Liver (tissue), 9 donors: Measurements from ENCODE around the gene SOX8. TPM values are rescaled to one million over a fixed set of nuclear protein-coding genes. Genes with fewer than 3 reads are reported as not detected.

ENCODE experiments used
- DNase-seq: peaks from one replicate; pipeline ENCODE4 v3.0.0-alpha.2; 2017; ENCODE audit warnings: low spot score
- H3K27ac ChIP-seq, 2 donors: one replicate each; pipeline ENCODE4 v1.7.0; 2013; ENCODE audit warnings: inconsistent platforms in 2 of 2, low read length in 2 of 2, control low read depth in 1 of 2, low read depth in 1 of 2, mild to moderate bottlenecking in 1 of 2
- H3K27me3 ChIP-seq, 4 donors: one replicate each; pipeline versions ENCODE4 v1.6.1 to v1.7.0; 2013; ENCODE audit warnings: low read length in 3 of 4, inconsistent platforms in 1 of 4, mild to moderate bottlenecking in 1 of 4, moderate library complexity in 1 of 4; ENCODE audit not compliant: control insufficient read depth in 4 of 4, insufficient read depth in 4 of 4
- H3K36me3 ChIP-seq, 4 donors: one replicate each; pipeline versions ENCODE4 v1.6.1 to v1.7.0; 2013; ENCODE audit warnings: low read length in 3 of 4, mild to moderate bottlenecking in 3 of 4, low read depth in 1 of 4, moderate library complexity in 1 of 4; ENCODE audit not compliant: control insufficient read depth in 4 of 4, insufficient read depth in 3 of 4
- H3K4me1 ChIP-seq, 4 donors: one replicate each; pipeline versions ENCODE4 v1.6.1 to v1.7.0; 2013; ENCODE audit warnings: low read length in 3 of 4, mild to moderate bottlenecking in 3 of 4, moderate library complexity in 1 of 4; ENCODE audit not compliant: control insufficient read depth in 4 of 4, insufficient read depth in 4 of 4
- H3K4me3 ChIP-seq, 3 donors: one replicate each; pipeline versions ENCODE4 v1.6.1 to v1.7.0; 2013; ENCODE audit warnings: low read length in 3 of 3, control low read depth in 1 of 3, low read depth in 1 of 3, mild to moderate bottlenecking in 1 of 3
- H3K9ac ChIP-seq, 2 donors: one replicate each; pipeline ENCODE4 v1.7.0; 2013; ENCODE audit warnings: low read length in 2 of 2, mild to moderate bottlenecking in 2 of 2, moderate library complexity in 2 of 2, control low read depth in 1 of 2, low read depth in 1 of 2
- H3K9me3 ChIP-seq, 4 donors: one replicate each; pipeline versions ENCODE4 v1.6.1 to v1.7.0; 2013; ENCODE audit warnings: low read length in 3 of 4; ENCODE audit not compliant: control insufficient read depth in 4 of 4
- EGR1 ChIP-seq, 2 donors: IDR thresholded peaks; 2 replicates each; pipeline ENCODE4 v1.6.1; 2016 to 2018; ENCODE audit warnings: antibody characterized with exemption in 2 of 2, low read depth in 2 of 2
- FOXA1 ChIP-seq: IDR thresholded peaks from 2 replicates; pipeline ENCODE4 v1.6.1; 2016; ENCODE audit warnings: antibody characterized with exemption
- FOXA2 ChIP-seq: IDR thresholded peaks from 2 replicates; pipeline ENCODE4 v1.6.1; 2016; ENCODE audit warnings: antibody characterized with exemption
- GABPA ChIP-seq, 2 donors: IDR thresholded peaks in 1 of 2; conservative IDR thresholded peaks in 1 of 2; 2 replicates each; pipeline ENCODE4 v1.6.1; 2016; ENCODE audit warnings: antibody characterized with exemption in 2 of 2, mild to moderate bottlenecking in 1 of 2, moderate library complexity in 1 of 2
- HNF4A ChIP-seq, 2 donors: conservative IDR thresholded peaks; 2 replicates each; pipeline ENCODE4 v1.6.1; 2016; ENCODE audit warnings: antibody characterized with exemption in 2 of 2, mild to moderate bottlenecking in 2 of 2
- HNF4G ChIP-seq: IDR thresholded peaks from 2 replicates; pipeline ENCODE4 v1.6.1; 2016; ENCODE audit warnings: antibody characterized with exemption
- JUND ChIP-seq, 2 donors: IDR thresholded peaks; 2 replicates each; pipeline ENCODE4 v1.6.1; 2016; ENCODE audit warnings: antibody characterized with exemption in 2 of 2
- NR2F2 ChIP-seq: IDR thresholded peaks from 2 replicates; pipeline ENCODE4 v1.6.1; 2016; ENCODE audit warnings: antibody characterized with exemption
- RAD21 ChIP-seq, 2 donors: IDR thresholded peaks; 2 replicates each; pipeline ENCODE4 v1.6.1; 2016; ENCODE audit warnings: antibody characterized with exemption in 2 of 2, mild to moderate bottlenecking in 2 of 2
- RXRA ChIP-seq, 2 donors: IDR thresholded peaks; 2 replicates each; pipeline ENCODE4 v1.6.1; 2017 to 2018; ENCODE audit warnings: antibody characterized with exemption in 2 of 2, mild to moderate bottlenecking in 1 of 2
- SP1 ChIP-seq: IDR thresholded peaks from 2 replicates; pipeline ENCODE4 v1.6.1; 2018; ENCODE audit warnings: antibody characterized with exemption, mild to moderate bottlenecking
- TAF1 ChIP-seq: conservative IDR thresholded peaks from 2 replicates; pipeline ENCODE4 v1.6.1; 2016; ENCODE audit warnings: antibody characterized with exemption, mild to moderate bottlenecking
- YY1 ChIP-seq: IDR thresholded peaks from 2 replicates; pipeline ENCODE4 v1.6.1; 2016; ENCODE audit warnings: antibody characterized with exemption, mild to moderate bottlenecking
- WGBS: extraction: QIAGEN DNeasy Blood & Tissue Kit; methylation state at CpG from one replicate; pipeline ENCODE4 v1.1.7; 2013; 5-methylcytosine and 5-hydroxymethylcytosine counted together
- polyA plus RNA-seq, 2 donors: library from polyadenylated mRNA; stranded (reverse) in 1 of 2; unstranded in 1 of 2; fragments of 200-250 nt in 1 of 2; fragments of >200 nt in 1 of 2; fragmentation: Nextera tagmentation in 1 of 2; extraction: Ambion mirVana in 1 of 2; gene quantifications; one replicate each; pipeline versions ENCODE4 v1.2.1 to v1.2.3, GENCODE V29; 2013 to 2015
- total RNA-seq, 2 donors: library from RNA; depleted of rRNA; stranded (reverse); fragments of >200 nt; gene quantifications; one replicate each; pipeline ENCODE4 v1.2.3, GENCODE V29; 2014
- TF ChIP-seq, protein P1 (sequence below): IDR thresholded peaks from 2 replicates; pipeline ENCODE4 v1.6.1; 2016; ENCODE audit warnings: antibody characterized with exemption, mild to moderate bottlenecking
- TF ChIP-seq, protein P2 (sequence below): fragments of 150-350 bp; IDR thresholded peaks from 2 replicates; pipeline ENCODE4 v1.5.1; 2017; ENCODE audit warnings: improper control_type of control experiment, low read depth, low read length; ENCODE audit not compliant: missing input control
- TF ChIP-seq, protein P3 (sequence below): IDR thresholded peaks from 2 replicates; pipeline ENCODE4 v1.6.1; 2016; ENCODE audit warnings: antibody characterized with exemption
- TF ChIP-seq, protein P4 (sequence below): IDR thresholded peaks from 2 replicates; pipeline ENCODE4 v1.6.1; 2016; ENCODE audit warnings: antibody characterized with exemption
- TF ChIP-seq, protein P5 (sequence below): IDR thresholded peaks from 2 replicates; pipeline ENCODE4 v1.6.1; 2016; ENCODE audit warnings: antibody characterized with exemption
- donor health status: healthy.
- donor health status: healthy.
- donor health status: healthy.
- donor health status: healthy.
- donor health status: healthy.

Gene SOX8
- total and polyA plus RNA-seq, 4 donors: 0.05 to 0.33 (median 0.17) TPM; not detected in 1

DNA sequence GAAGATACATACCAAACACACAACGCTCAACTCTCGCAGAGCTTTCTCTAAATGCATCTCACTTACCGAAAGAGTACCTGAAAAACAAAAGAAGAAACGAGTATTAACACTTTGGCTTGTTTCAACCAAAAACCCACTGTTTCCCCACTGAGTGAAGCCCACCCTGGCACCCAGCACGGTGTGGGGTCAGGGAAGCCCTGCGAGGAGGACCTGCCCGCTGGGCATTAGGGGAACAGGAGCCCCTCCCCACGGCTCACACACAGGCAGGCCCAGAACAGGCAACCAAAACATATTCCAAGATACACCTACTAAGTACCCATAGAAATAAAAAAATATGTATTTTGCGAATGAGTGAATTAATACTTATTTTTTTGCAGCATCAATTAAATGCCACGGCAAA is 47.4 kb upstream of the SOX8 start:
- no peak overlapping the region for H3K4me3 ChIP-seq
- no peaks in the 10 kb centered on the region for H3K27me3 ChIP-seq
- H3K36me3 ChIP-seq: peaks cover 0 to 21% (median 3%) of the 10 kb centered on the region in 4 donors
- no peak for DNase-seq
- WGBS: 96% methylated on average over 10 of the region's 10 CpGs
- no peak overlapping the region for H3K9ac ChIP-seq
- no peak for TF ChIP-seq JUND (IDR thresholded peaks at IDR 0.05)
- TF ChIP-seq, protein P1, sequence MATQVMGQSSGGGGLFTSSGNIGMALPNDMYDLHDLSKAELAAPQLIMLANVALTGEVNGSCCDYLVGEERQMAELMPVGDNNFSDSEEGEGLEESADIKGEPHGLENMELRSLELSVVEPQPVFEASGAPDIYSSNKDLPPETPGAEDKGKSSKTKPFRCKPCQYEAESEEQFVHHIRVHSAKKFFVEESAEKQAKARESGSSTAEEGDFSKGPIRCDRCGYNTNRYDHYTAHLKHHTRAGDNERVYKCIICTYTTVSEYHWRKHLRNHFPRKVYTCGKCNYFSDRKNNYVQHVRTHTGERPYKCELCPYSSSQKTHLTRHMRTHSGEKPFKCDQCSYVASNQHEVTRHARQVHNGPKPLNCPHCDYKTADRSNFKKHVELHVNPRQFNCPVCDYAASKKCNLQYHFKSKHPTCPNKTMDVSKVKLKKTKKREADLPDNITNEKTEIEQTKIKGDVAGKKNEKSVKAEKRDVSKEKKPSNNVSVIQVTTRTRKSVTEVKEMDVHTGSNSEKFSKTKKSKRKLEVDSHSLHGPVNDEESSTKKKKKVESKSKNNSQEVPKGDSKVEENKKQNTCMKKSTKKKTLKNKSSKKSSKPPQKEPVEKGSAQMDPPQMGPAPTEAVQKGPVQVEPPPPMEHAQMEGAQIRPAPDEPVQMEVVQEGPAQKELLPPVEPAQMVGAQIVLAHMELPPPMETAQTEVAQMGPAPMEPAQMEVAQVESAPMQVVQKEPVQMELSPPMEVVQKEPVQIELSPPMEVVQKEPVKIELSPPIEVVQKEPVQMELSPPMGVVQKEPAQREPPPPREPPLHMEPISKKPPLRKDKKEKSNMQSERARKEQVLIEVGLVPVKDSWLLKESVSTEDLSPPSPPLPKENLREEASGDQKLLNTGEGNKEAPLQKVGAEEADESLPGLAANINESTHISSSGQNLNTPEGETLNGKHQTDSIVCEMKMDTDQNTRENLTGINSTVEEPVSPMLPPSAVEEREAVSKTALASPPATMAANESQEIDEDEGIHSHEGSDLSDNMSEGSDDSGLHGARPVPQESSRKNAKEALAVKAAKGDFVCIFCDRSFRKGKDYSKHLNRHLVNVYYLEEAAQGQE: no peak
- no peak for TF ChIP-seq TAF1
- TF ChIP-seq, protein P2, sequence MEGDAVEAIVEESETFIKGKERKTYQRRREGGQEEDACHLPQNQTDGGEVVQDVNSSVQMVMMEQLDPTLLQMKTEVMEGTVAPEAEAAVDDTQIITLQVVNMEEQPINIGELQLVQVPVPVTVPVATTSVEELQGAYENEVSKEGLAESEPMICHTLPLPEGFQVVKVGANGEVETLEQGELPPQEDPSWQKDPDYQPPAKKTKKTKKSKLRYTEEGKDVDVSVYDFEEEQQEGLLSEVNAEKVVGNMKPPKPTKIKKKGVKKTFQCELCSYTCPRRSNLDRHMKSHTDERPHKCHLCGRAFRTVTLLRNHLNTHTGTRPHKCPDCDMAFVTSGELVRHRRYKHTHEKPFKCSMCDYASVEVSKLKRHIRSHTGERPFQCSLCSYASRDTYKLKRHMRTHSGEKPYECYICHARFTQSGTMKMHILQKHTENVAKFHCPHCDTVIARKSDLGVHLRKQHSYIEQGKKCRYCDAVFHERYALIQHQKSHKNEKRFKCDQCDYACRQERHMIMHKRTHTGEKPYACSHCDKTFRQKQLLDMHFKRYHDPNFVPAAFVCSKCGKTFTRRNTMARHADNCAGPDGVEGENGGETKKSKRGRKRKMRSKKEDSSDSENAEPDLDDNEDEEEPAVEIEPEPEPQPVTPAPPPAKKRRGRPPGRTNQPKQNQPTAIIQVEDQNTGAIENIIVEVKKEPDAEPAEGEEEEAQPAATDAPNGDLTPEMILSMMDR: no peak
- TF ChIP-seq FOXA1: no peak
- TF ChIP-seq, protein P3, sequence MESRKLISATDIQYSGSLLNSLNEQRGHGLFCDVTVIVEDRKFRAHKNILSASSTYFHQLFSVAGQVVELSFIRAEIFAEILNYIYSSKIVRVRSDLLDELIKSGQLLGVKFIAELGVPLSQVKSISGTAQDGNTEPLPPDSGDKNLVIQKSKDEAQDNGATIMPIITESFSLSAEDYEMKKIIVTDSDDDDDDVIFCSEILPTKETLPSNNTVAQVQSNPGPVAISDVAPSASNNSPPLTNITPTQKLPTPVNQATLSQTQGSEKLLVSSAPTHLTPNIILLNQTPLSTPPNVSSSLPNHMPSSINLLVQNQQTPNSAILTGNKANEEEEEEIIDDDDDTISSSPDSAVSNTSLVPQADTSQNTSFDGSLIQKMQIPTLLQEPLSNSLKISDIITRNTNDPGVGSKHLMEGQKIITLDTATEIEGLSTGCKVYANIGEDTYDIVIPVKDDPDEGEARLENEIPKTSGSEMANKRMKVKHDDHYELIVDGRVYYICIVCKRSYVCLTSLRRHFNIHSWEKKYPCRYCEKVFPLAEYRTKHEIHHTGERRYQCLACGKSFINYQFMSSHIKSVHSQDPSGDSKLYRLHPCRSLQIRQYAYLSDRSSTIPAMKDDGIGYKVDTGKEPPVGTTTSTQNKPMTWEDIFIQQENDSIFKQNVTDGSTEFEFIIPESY: no peak
- no peak for TF ChIP-seq RAD21 (IDR thresholded peaks at IDR 0.05)
- no peak for TF ChIP-seq FOXA2
- TF ChIP-seq, protein P4, sequence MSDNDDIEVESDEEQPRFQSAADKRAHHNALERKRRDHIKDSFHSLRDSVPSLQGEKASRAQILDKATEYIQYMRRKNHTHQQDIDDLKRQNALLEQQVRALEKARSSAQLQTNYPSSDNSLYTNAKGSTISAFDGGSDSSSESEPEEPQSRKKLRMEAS: no peak
- no peak for TF ChIP-seq EGR1 (IDR thresholded peaks at IDR 0.05; ENCODE audit: low read depth in 2 of 2)
- TF ChIP-seq RXRA (IDR thresholded peaks at IDR 0.05): no peak
- TF ChIP-seq HNF4G: no peak
- no peak for TF ChIP-seq SP1
- TF ChIP-seq, protein P5, sequence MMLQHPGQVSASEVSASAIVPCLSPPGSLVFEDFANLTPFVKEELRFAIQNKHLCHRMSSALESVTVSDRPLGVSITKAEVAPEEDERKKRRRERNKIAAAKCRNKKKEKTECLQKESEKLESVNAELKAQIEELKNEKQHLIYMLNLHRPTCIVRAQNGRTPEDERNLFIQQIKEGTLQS: no peak
- no peak for TF ChIP-seq NR2F2
- no peak for TF ChIP-seq HNF4A (conservative IDR thresholded peaks at IDR 0.05)
- TF ChIP-seq YY1: no peak
- H3K4me1 ChIP-seq: no peaks in the 10 kb centered on the region
- H3K9me3 ChIP-seq: no peaks in the 10 kb centered on the region
- no peak overlapping the region for H3K27ac ChIP-seq

DNA sequence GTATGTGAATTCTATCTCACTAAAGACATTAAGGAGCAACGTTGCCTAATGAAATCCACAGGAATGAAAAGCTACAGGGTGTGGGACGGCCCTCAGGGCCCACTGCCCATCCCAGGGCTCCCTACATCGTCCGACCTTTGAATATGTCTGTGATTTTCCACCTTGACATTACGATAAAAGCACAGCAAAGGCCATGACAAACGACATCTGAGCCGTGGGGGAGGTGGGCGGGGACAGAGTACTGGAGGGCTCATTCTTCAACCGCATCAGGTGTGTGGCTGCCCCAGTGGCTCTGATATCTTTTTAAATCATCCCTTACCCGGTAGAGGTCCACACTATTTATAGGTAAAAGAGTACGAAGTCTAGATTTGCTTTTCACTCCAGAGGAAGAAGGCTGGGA is 45.9 kb upstream of the SOX8 start:
- Histone ChIP-seq H3K9ac (no peak overlapping the region), H3K4me1 (no peaks in the 10 kb centered on the region), H3K4me3 (no peak overlapping the region), H3K27me3 (no peaks in the 10 kb centered on the region), H3K27ac (no peak overlapping the region), H3K36me3 (peaks cover 0 to 17% (median 3%) of the 10 kb centered on the region in 4 donors), H3K9me3 (no peaks in the 10 kb centered on the region)
- DNase-seq: no peak
- 80% methylated on average over 11 of the region's 11 CpGs for WGBS
- TF ChIP-seq, protein P2: no peak
- TF ChIP-seq TAF1 (no peak), JUND (IDR thresholded peaks at IDR 0.05) (no peak), HNF4G (no peak), HNF4A (conservative IDR thresholded peaks at IDR 0.05) (no peak), GABPA (IDR thresholded peaks at IDR 0.05 in 1 of 2, conservative IDR thresholded peaks at IDR 0.05 in 1 of 2) (no peak)
- TF ChIP-seq, protein P5: no peak
